ENCODE data around the gene VWA5B2. TPM values are rescaled to one million over a fixed set of nuclear protein-coding genes. Genes with fewer than 3 reads are reported as not detected.

VWA5B2 gene
- total and polyA plus RNA-seq, 9 of the 15 experiments (the other 6 are each of a cell fraction or from before 2014, with no cell fraction given), result 0.04 TPM; not detected in 8

DNA sequence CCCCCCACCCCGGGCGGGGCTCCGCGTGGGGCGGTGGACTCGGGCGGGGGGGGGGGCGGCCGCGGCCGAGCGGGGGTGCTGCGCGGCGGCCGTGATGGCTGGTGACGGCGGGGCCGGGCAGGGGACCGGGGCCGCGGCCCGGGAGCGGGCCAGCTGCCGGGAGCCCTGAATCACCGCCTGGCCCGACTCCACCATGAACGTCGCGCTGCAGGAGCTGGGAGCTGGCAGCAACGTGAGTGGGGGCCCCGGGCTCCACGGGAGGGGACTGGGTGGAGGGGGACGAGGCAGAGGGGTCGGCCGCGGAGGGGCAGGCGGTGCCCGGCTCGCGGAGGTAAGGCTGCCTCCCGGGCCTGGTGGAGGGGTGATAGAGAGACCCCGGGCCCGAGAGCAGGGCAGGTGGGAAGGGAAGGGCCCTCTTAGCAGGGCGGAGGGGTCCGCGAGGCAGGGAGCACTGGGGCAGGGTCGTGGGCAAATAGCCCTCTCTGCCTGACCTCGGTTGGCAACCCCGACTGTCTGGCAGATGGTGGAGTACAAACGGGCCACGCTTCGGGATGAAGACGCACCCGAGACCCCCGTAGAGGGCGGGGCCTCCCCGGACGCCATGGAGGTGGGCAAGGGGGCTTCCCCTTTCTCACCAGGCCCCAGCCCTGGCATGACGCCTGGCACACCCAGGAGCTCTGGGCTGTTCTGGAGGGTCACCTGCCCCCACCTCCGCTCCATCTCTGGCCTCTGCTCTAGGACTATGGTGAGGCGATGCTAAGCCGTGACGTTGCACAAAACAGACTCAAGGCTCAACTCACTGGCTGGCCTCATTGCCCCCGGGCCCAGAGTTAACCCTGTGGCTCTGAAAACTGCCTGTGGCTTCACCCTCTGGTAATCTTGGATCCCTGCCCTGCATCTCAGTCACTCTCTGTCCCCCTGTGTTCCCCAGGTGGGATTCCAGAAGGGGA, 46.9 kb downstream of the VWA5B2 start, which contains the start of gene ECE2:
TSS of gene ECE2 (plus strand) at position 62 of the 950 bp plus-strand sequence. CDS start at position 194, 132 bp downstream.
- WGBS (ENCODE audit: insufficient coverage, low coverage, missing lambda C conversion rate), result 13% methylated on average over 17 of the region's 65 CpGs
- Histone ChIP-seq H4K20me1 (replicated peaks; ENCODE audit: control insufficient read depth, insufficient read depth, low read length) (no peaks in the 10 kb centered on the region; the same call in 1 of the 2 replicates), H3K36me3 (ENCODE audit: control insufficient read depth, insufficient read depth, low read length) (no peaks in the 10 kb centered on the region), H3K4me1 (replicated peaks in 1 of 2; ENCODE audit: control insufficient read depth in 2 of 2, insufficient read depth in 2 of 2, low read length in 2 of 2) (peaks cover 0 to 8% of the 10 kb centered on the region in 2 experiments; a peak in 1 of 5 replicates), H3K27ac (ENCODE audit: extremely low read depth, low read depth, low read length) (no peak within 1 kb of the TSS), H3K9ac (ENCODE audit: insufficient read depth in 1 of 2, low read depth in 2 of 2, low read length in 2 of 2) (peak within 1 kb of the TSS in 1 of 2 experiments; percentile 10; a peak in 1 of 4 replicates), H3K79me2 (ENCODE audit: control insufficient read depth, insufficient read depth, low read length) (no peaks in the 10 kb centered on the region), H3K9me3 (replicated peaks; ENCODE audit: control insufficient read depth, insufficient read depth, low read depth, low read length) (no peaks in the 10 kb centered on the region), H3K4me3 (no peak within 1 kb of the TSS), H3K27me3 (ENCODE audit: control insufficient read depth in 2 of 2, insufficient read depth in 2 of 2, low read length in 2 of 2) (peaks cover 44 to 47% of the 10 kb centered on the region in 2 experiments), H2AFZ (ENCODE audit: low read depth, low read length) (0 out of 2 replicates have a peak within 1 kb of the TSS, but pooled peaks have one; percentile 24), H3K9me1 (ENCODE audit: control insufficient read depth, insufficient read depth, low read length) (no peaks in the 10 kb centered on the region), H3K4me2 (ENCODE audit: insufficient read depth, low read length) (no peak within 1 kb of the TSS)
- TF ChIP-seq, protein P1, sequence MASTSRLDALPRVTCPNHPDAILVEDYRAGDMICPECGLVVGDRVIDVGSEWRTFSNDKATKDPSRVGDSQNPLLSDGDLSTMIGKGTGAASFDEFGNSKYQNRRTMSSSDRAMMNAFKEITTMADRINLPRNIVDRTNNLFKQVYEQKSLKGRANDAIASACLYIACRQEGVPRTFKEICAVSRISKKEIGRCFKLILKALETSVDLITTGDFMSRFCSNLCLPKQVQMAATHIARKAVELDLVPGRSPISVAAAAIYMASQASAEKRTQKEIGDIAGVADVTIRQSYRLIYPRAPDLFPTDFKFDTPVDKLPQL (IDR thresholded peaks at IDR 0.05; ENCODE audit: extremely low read depth, insufficient read length), result no peak
- no peak for TF ChIP-seq ZNF561 (CRISPR knock-in tag; conservative IDR thresholded peaks at IDR 0.05)
- TF ChIP-seq, protein P2, sequence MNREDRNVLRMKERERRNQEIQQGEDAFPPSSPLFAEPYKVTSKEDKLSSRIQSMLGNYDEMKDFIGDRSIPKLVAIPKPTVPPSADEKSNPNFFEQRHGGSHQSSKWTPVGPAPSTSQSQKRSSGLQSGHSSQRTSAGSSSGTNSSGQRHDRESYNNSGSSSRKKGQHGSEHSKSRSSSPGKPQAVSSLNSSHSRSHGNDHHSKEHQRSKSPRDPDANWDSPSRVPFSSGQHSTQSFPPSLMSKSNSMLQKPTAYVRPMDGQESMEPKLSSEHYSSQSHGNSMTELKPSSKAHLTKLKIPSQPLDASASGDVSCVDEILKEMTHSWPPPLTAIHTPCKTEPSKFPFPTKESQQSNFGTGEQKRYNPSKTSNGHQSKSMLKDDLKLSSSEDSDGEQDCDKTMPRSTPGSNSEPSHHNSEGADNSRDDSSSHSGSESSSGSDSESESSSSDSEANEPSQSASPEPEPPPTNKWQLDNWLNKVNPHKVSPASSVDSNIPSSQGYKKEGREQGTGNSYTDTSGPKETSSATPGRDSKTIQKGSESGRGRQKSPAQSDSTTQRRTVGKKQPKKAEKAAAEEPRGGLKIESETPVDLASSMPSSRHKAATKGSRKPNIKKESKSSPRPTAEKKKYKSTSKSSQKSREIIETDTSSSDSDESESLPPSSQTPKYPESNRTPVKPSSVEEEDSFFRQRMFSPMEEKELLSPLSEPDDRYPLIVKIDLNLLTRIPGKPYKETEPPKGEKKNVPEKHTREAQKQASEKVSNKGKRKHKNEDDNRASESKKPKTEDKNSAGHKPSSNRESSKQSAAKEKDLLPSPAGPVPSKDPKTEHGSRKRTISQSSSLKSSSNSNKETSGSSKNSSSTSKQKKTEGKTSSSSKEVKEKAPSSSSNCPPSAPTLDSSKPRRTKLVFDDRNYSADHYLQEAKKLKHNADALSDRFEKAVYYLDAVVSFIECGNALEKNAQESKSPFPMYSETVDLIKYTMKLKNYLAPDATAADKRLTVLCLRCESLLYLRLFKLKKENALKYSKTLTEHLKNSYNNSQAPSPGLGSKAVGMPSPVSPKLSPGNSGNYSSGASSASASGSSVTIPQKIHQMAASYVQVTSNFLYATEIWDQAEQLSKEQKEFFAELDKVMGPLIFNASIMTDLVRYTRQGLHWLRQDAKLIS (CRISPR knock-in tag; IDR thresholded peaks at IDR 0.05), result no peak
- no peak for TF ChIP-seq SOX6 (IDR thresholded peaks at IDR 0.05)
- TF ChIP-seq, protein P3, sequence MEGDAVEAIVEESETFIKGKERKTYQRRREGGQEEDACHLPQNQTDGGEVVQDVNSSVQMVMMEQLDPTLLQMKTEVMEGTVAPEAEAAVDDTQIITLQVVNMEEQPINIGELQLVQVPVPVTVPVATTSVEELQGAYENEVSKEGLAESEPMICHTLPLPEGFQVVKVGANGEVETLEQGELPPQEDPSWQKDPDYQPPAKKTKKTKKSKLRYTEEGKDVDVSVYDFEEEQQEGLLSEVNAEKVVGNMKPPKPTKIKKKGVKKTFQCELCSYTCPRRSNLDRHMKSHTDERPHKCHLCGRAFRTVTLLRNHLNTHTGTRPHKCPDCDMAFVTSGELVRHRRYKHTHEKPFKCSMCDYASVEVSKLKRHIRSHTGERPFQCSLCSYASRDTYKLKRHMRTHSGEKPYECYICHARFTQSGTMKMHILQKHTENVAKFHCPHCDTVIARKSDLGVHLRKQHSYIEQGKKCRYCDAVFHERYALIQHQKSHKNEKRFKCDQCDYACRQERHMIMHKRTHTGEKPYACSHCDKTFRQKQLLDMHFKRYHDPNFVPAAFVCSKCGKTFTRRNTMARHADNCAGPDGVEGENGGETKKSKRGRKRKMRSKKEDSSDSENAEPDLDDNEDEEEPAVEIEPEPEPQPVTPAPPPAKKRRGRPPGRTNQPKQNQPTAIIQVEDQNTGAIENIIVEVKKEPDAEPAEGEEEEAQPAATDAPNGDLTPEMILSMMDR (IDR thresholded peaks at IDR 0.05 in 2 of 3, conservative IDR thresholded peaks at IDR 0.05 in 1 of 3; ENCODE audit: insufficient read depth in 2 of 3, low read depth in 1 of 3, low read length in 3 of 3), result no peak
- TF ChIP-seq ZNF316 (IDR thresholded peaks at IDR 0.05), result 0 out of 2 replicates have a peak, but pooled peaks have one; percentile 10
- ChIA-PET POLR2A (interaction anchor here (1.0 kb wide), 1 partner anchor 18 kb away, joined by 4 read pairs; no protein-coding TSS in a partner anchor), CTCF (ENCODE audit: low intra/inter-chr PET ratio) (no interaction called here)
- FAIRE-seq (no peak), DNase-seq (ENCODE audit: extremely low read depth in 1 of 4, low spot score in 3 of 4) (peak in 2 of 4 experiments; percentile 61 to 63), ATAC-seq (peak; percentile 67)
- in situ Hi-C loops (cut with MboI) (no loop called here), intact Hi-C loops (cut with micrococcal nuclease) (no loop called here)
- BruUV-seq (replicated peaks), result no TSS peak

Measured in K562 (cell line).